Measurements from ENCODE around the gene ATP10A.
A peak's percentile ranks its signal among the peaks of the same experiment; 100 is the strongest.

ATP10A gene

GRCh38 chr15:25713736-25714537 lies 149.2 kb downstream of the ATP10A start:
- no peak for DNase-seq

DNA sequence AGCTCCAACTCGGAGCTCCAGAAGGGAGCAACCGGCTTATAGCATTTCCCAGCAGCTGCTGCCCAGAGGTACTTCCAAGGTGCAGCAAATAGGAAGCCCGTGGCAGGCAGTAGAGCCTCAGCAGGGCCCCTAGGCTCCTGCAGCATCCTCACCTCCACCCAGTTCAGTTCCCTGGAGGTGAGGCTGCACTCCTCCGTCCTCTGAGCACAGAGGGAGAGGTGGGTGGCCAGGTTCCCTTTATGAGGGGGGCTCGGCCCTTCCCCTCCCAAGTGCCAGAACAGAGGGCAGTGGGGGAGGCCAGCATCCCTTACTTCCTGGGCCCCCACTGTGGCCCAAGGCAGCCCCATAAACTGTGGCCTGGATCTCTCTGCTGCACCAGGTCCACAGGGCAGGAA lies 150.2 kb downstream of the ATP10A start:
- DNase-seq = no peak

DNA sequence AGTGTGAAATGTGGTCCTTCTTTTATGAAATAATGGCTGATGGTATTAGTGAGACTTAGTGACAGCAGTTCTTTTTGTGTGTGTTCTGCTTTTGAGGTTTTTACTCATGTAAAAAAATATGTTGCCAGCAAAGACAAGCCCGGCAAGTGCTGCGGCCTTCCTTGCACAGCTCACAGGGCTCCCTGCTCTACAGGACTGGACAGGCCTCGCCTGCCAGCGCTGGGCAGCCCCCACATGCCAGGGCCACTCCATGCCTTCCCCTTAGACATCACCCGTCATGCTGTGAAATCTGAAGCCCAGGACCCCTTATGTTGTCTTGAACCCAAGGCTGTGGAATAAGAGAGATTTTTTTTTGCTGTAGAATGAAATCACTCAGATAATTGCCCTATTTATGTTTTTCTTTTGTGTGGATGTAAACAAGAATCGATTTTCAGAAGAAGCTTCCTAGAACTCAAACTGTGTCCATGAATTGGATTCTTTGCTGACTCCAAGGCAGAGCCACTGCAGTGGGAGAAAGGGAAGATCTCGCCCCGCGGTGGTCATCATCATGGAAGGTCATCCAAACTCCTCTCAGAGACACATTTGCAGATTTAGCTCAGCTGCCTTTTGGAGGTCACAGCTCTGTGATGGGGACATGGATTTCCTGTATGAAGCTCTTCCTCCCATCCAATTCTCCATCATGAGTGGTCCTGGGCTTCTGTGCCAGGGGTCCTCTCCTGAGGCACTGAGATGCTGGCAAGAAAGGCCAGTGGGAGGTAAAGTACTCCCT lies 150.8 kb downstream of the ATP10A start:
- DNase-seq = no peak

DNA sequence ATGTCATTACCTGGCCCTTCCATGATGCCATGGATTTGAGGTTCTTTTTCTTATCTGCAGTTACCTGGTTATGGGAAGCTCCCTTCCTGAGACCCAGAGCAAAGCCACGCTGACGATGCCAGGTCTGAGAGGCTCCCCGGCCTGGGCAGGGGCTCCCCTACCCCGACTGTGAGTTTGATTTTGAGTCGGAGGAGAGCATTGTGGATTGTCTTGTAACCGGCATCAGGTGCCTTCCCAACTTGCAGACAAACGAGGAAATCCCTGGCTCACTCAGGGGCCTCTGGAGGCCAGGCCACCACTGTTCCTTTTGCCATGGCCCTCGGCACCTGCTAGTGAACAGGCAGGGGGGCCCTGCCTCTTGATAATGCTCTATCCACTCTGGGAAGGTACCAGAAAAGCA lies 151.4 kb downstream of the ATP10A start:
- no peak for DNase-seq

- no peak for DNase-seq
These were observed 152.0 kb downstream of the ATP10A start for GRCh38 chr15:25711164-25711563.

DNA sequence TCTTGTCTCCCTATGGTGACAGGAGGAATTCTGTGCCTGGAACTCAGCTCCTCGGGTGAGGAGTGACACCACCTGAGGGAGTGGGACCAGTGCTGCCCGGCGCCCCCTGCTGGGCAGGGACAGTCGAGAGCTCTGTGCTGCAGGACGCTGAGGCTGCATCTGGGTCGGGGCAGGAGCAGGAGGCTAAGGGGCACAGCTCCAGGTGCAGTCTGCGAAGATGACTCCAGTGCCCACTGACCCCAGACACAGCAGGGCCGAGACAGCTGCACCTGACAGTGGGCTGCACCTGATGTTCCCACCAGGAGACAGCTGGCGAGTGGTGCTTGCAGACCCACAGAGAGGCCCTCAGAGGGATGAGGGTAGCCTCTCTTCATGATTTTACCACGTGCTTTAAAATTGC lies 152.9 kb downstream of the ATP10A start:
- DNase-seq = no peak

DNA sequence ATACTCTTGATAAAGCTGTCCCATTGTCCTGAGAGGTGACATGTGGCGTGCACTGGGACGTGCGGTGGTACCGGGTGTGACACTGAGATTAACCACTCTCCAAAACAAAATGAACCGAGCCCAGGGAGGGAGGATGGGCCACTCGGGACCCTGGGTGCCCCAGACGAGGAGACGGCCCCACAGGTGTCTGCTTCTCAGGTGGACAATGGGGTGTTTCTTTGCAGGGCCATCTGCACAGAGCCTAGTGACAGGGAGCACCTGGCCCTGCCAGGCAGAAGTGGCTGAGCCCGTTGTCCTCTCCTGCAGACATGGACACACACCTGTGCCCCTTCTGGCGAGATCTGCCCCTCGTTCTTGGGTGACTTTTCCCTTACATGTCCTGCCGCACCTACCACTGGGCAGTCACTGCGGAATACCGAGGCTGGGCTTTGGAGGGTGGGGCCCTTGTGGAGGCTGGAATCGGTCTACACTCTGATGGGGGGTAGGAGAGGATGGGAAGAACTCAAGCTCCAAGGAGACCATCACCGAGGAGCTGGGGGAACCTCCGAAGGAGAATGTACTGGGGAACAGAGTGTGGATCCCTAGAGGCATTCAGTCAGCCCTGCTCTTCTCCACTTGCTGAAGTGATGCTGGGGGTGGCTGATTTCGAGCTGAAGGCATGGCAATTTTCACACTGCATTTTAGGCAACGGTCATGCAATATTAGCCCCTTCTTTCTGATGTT lies 153.5 kb downstream of the ATP10A start:
- no peak for DNase-seq

DNA sequence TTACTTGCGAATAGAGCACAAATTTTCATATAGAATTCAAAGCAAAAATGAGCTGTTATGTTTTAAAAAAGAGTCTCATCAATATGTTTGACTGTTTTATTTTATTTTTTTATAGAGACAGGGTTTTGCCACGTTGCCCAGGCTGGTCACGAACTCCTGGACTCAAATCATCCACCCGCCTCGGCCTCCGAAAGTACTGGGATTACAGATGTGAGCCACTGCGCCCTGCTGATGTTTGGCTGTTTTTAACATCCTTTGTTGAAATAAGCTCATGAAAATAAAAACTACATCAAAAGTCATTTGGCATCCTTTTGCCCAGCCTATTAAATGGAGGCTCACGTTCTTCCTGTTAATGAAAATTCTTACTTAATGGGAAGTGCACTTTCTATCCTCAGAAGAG lies 154.7 kb downstream of the ATP10A start:
- DNase-seq = no peak

GRCh38 chr15:25707656-25708365 lies 155.3 kb downstream of the ATP10A start:
- no peak for DNase-seq

DNA sequence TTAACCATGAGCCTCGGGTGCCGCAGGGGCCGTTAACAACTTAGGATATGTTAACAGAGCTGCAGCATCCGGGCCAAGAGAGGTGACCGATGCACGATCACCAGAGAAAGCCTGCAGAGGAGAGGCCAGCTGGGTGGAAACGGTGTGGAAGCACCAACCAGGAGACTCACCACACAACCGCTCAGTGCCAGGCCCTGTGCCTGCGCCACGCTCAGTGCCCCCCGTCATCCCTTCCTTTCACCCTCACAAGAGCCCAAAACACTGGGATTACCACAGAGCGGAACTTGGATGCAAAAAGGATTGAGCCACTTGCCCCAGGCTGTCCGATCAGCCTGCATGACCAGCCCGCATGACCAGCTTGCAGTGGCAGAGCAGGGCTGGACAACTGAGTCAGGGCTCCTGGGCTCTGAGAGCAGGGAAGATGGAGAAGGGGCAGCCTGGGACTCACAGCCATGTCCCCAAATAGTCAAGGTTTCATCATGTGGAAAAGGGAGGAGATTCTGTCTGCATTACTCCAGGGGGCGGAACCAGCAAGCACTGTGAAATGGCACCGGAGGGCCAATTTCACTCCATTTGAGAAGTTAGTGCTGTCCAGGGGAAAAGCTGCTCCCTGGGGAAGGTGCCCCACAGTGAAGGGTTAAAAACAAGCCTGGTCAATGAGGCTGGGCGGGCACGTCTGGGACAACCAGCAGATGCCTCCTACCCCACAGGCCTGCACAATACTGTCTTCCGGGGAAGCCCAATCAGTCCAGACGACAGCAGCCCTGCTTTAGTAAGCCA lies 156.8 kb downstream of the ATP10A start:
- DNase-seq = no peak

DNA sequence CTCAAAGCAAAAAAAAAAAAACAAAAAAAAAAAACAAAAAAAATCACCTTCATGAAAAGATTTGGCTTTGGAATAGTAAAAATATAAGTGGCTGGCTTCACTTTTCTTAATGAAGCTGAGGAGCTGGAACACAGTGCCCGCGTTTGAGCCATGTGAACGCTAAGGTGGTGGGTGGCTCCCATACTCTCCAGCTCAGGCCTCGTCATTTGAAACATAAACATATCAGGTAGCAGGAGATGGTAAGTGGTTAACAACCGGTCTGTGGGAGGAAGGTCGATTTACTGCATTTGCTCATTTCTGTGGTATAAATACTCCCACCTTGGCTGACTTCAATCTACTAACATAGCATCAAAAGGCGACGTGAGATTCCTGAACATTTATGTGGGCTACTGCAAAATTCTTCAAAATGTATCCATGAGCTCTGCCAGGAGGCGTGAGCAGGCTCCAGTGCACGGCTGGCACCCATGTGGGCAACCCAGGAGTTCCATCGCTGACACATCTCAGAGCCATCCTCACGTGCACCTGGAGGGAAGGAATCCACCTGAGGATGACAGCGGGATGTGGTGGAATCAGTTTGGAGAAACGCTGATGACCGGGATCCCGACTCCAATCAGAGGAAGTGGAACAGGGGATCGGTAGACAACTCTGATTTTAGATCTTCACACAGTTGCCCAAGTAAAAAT lies 157.6 kb downstream of the ATP10A start:
- DNase-seq = peak; percentile 61

GRCh38 chr15:25703726-25704125 lies 159.4 kb downstream of the ATP10A start:
- no peak for DNase-seq

- DNase-seq = no peak
These were observed 161.2 kb downstream of the ATP10A start for GRCh38 chr15:25701721-25702465.

DNA sequence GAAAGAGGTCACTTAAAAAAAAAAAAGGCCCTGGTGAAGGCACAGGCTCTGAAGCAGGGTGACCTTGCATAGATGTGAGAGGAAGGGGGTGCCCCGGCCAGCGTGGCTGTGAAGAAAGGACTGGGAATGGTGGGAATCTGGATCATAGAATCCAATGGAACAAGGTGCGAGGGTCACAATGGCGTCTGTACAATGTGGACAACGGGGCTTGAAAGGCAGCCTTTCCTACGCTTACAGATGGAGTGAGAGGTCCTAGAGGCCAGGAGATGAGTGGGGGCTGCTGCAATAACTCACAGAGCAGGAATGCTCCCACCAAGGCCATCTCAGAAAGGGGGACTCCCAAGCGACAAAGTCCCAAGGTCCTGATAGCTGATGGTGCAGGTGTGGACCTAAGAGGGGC lies 162.2 kb downstream of the ATP10A start:
- DNase-seq = no peak

DNA sequence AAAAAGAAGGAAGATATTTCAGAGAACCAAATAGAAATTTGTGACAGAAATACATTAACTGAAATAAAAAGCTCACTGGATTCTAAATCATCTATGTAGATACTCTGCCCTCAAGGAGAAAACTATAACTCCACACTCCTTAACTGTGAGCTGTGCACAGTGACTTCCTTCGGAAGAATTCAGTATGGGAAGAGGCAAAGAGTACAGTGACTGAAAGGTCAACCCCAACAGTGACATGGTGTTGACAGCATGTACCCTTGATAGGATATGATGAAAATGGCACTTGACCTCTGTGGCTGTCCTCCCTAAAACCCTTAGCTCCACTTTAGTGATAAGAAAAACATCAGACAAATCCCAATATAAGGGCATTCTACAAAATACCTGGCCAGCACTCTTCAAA lies 165.5 kb downstream of the ATP10A start:
- DNase-seq = no peak

- no peak for DNase-seq
These were observed 167.0 kb downstream of the ATP10A start for GRCh38 chr15:25695875-25696760.

- no peak for DNase-seq
These were observed 168.3 kb downstream of the ATP10A start for GRCh38 chr15:25694823-25695312.

DNA sequence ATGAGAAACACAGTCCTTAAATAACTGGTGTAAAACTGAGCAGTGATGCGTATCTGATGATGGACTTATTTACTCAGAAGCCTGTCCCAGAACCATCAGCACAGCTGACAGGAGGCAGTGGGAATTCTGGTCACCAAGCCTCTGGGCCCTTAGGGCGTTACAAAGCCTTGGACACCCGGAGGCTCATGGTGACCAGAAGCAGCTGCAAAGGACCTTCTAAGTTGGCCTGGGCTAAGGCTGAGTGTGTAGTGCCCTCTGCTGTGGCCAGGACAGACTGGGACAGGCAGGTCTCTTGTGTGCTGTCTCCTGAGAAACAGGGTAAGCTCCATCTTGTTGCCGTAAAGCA lies 168.9 kb downstream of the ATP10A start:
- DNase-seq = no peak

DNA sequence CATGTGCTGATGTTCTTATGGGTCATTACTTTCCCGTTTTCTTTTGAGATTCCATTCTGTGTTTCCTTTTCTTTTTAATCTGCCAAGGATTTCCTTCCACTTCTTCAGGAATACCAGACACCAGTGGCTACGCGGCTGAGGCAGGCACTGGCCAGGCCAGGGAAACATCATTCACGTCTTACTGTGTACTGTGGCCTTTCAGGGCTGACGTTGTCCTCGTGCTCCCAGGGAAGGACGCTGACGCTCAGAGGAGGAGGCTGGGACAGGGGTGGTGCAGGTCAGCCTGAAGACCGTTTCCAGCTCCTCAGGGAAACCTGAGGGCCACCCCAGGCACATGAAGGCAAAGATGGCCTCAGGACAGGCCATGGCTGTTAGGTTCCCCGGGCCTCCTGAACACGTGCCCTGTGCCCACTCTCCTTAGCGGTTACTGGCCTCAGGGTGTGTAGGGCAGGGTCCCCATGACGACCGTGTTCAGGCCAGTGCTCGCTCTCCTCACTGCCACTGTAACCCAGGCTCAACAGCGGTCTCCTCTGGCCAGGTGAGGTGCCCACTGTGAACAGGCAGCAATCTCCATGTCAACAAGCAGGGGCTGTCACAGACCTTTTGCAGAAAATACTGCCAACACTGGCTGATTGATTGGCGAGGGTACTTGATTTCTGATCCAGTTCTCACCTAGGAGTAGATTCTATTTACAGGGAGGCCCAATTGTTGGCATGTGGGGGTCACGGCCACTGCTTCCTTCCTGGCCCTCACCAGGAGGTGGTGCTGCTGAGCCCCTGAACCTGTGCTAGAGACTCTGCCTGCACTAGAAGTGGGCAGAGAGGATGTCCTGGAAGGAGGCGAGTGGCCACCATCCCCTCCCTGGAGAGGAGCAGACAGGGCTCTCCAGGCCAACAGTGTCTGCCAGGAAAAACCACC lies 169.5 kb downstream of the ATP10A start:
- peak; percentile 19 for DNase-seq
